ENCODE results near the gene SPATS2L.

Gene SPATS2L

GRCh38 chr2:200297100-200297499 lies 9.4 kb upstream of the SPATS2L start:
- Histone ChIP-seq H3K4me1 (ENCODE audit: control insufficient read depth, insufficient read depth, low read length) (peaks cover 5% of the 10 kb centered on the region; the same call in 1 of the 2 replicates), H3K4me3 (ENCODE audit: low read depth, low read length) (no peak overlapping the region), H3K27ac (ENCODE audit: extremely low read depth, low read depth, low read length) (no peak overlapping the region), H3K9me3 (ENCODE audit: control insufficient read depth, insufficient read depth, low read depth, low read length) (no peaks in the 10 kb centered on the region), H3K36me3 (ENCODE audit: control insufficient read depth in 2 of 2, insufficient read depth in 1 of 2, low read length in 2 of 2) (no peaks in the 10 kb centered on the region)
- ChIA-PET POLR2A (no interaction called here), CTCF (interaction anchor here (1.4 kb wide), 1 partner anchor 186 kb away, joined by 3 read pairs; no protein-coding TSS in a partner anchor)
- TF ChIP-seq ZNF48 (tag by site-specific recombination; IDR thresholded peaks at IDR 0.05) (no peak), ZNF366 (tag by site-specific recombination; conservative IDR thresholded peaks at IDR 0.05) (no peak), OSR2 (tag by site-specific recombination; IDR thresholded peaks at IDR 0.05) (no peak), ZBTB6 (tag by site-specific recombination; IDR thresholded peaks at IDR 0.05) (no peak), ZNF777 (tag by site-specific recombination; IDR thresholded peaks at IDR 0.05; ENCODE audit: borderline replicate concordance) (no peak), GLI4 (tag by site-specific recombination; IDR thresholded peaks at IDR 0.05) (no peak), ZNF211 (tag by site-specific recombination; IDR thresholded peaks at IDR 0.05; ENCODE audit: low read depth) (no peak), ZNF514 (tag by site-specific recombination; IDR thresholded peaks at IDR 0.05) (no peak), ZBTB17 (tag by site-specific recombination; IDR thresholded peaks at IDR 0.05) (no peak), HOXD13 (CRISPR knock-in tag; IDR thresholded peaks at IDR 0.05; ENCODE audit: borderline replicate concordance) (no peak), SCRT2 (tag by site-specific recombination; IDR thresholded peaks at IDR 0.05) (no peak), ZNF266 (tag by site-specific recombination; IDR thresholded peaks at IDR 0.05; ENCODE audit: low read depth) (no peak), ZNF202 (tag by site-specific recombination; IDR thresholded peaks at IDR 0.05; ENCODE audit: borderline replicate concordance) (no peak), ZNF707 (tag by site-specific recombination; IDR thresholded peaks at IDR 0.05) (no peak), IKZF3 (tag by site-specific recombination; IDR thresholded peaks at IDR 0.05) (no peak), SETDB1 (IDR thresholded peaks at IDR 0.05; ENCODE audit: insufficient read length, low read length) (no peak), ZBTB21 (tag by site-specific recombination; IDR thresholded peaks at IDR 0.05) (no peak)
- TF ChIP-seq, protein P1, sequence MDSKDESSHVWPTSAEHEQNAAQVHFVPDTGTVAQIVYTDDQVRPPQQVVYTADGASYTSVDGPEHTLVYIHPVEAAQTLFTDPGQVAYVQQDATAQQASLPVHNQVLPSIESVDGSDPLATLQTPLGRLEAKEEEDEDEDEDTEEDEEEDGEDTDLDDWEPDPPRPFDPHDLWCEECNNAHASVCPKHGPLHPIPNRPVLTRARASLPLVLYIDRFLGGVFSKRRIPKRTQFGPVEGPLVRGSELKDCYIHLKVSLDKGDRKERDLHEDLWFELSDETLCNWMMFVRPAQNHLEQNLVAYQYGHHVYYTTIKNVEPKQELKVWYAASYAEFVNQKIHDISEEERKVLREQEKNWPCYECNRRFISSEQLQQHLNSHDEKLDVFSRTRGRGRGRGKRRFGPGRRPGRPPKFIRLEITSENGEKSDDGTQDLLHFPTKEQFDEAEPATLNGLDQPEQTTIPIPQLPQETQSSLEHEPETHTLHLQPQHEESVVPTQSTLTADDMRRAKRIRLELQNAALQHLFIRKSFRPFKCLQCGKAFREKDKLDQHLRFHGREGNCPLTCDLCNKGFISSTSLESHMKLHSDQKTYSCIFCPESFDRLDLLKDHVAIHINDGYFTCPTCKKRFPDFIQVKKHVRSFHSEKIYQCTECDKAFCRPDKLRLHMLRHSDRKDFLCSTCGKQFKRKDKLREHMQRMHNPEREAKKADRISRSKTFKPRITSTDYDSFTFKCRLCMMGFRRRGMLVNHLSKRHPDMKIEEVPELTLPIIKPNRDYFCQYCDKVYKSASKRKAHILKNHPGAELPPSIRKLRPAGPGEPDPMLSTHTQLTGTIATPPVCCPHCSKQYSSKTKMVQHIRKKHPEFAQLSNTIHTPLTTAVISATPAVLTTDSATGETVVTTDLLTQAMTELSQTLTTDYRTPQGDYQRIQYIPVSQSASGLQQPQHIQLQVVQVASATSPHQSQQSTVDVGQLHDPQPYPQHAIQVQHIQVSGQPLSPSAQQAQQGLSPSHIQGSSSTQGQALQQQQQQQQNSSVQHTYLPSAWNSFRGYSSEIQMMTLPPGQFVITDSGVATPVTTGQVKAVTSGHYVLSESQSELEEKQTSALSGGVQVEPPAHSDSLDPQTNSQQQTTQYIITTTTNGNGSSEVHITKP (tag by site-specific recombination; IDR thresholded peaks at IDR 0.05), result no peak
- TF ChIP-seq, protein P2, sequence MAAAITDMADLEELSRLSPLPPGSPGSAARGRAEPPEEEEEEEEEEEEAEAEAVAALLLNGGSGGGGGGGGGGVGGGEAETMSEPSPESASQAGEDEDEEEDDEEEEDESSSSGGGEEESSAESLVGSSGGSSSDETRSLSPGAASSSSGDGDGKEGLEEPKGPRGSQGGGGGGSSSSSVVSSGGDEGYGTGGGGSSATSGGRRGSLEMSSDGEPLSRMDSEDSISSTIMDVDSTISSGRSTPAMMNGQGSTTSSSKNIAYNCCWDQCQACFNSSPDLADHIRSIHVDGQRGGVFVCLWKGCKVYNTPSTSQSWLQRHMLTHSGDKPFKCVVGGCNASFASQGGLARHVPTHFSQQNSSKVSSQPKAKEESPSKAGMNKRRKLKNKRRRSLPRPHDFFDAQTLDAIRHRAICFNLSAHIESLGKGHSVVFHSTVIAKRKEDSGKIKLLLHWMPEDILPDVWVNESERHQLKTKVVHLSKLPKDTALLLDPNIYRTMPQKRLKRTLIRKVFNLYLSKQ (tag by site-specific recombination; IDR thresholded peaks at IDR 0.05; ENCODE audit: borderline replicate concordance), result no peak

- no peak for TF ChIP-seq TCF7L2 (IDR thresholded peaks at IDR 0.05; ENCODE audit: borderline replicate concordance, low read depth, low read length)
- TF ChIP-seq ZNF157 (tag by site-specific recombination; IDR thresholded peaks at IDR 0.05), result no peak
- TF ChIP-seq ZNF791 (tag by site-specific recombination; IDR thresholded peaks at IDR 0.05), result no peak
- TF ChIP-seq BCL11A (tag by site-specific recombination; IDR thresholded peaks at IDR 0.05; ENCODE audit: low read depth), result no peak
- no peak for TF ChIP-seq ZNF529 (tag by site-specific recombination; IDR thresholded peaks at IDR 0.05; ENCODE audit: insufficient replicate concordance)
- no peak for TF ChIP-seq ZBTB17 (tag by site-specific recombination; IDR thresholded peaks at IDR 0.05)
- no peak for TF ChIP-seq ZNF473 (tag by site-specific recombination; IDR thresholded peaks at IDR 0.05)
- TF ChIP-seq ZNF580 (tag by site-specific recombination; IDR thresholded peaks at IDR 0.05), result no peak
- TF ChIP-seq BCL11B (tag by site-specific recombination; IDR thresholded peaks at IDR 0.05; ENCODE audit: low read depth), result no peak
- no peak for TF ChIP-seq ZNF24 (tag by site-specific recombination; IDR thresholded peaks at IDR 0.05)
- ChIA-PET POLR2A (no interaction called here), CTCF (interaction anchor here (1.4 kb wide), 1 partner anchor 185 kb away, joined by 3 read pairs; no protein-coding TSS in a partner anchor)
- Histone ChIP-seq H3K27ac (ENCODE audit: extremely low read depth, low read depth, low read length) (no peak overlapping the region), H3K4me3 (ENCODE audit: low read depth, low read length) (no peak overlapping the region), H3K36me3 (ENCODE audit: control insufficient read depth in 2 of 2, insufficient read depth in 1 of 2, low read length in 2 of 2) (no peaks in the 10 kb centered on the region), H3K4me1 (ENCODE audit: control insufficient read depth, insufficient read depth, low read length) (peaks cover 5% of the 10 kb centered on the region; the same call in 1 of the 2 replicates), H3K9me3 (ENCODE audit: control insufficient read depth, insufficient read depth, low read depth, low read length) (no peaks in the 10 kb centered on the region)
These were observed 8.5 kb upstream of the SPATS2L start for GRCh38 chr2:200297989-200298388.

Data from HEK293 (cell line).